ENCODE results near the gene SKAP2.

The SKAP2 gene

DNA sequence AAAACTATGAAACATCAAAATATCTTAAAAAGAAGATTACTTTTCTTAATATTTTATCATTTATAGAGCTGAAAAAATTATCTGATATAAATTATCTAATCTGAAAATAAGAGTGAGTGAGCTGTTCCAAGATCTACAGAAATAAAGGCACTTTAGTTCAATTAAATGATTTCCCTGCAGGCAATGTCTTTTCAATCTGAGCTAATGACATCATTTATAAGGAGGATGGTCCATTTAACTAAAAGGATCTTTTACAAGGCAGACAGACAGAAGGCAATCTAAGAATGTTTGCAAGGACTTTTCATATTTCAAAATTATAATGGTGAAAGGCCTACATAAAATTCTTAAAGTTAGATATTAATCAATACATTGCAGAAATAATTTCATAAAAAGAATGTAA, 71.8 kb downstream of the SKAP2 start:
- peaks cover 2% of the 10 kb centered on the region for H3K4me1 ChIP-seq (ENCODE audit: control insufficient read depth, insufficient read depth, low read length)
- H3K36me3 ChIP-seq (ENCODE audit: control insufficient read depth, insufficient read depth, low read length), result no peaks in the 10 kb centered on the region
- H3K27me3 ChIP-seq (ENCODE audit: control insufficient read depth, insufficient read depth, low read length), result no peaks in the 10 kb centered on the region
- H3K4me3 ChIP-seq (ENCODE audit: low read depth, low read length), result no peak overlapping the region
- H3K9ac ChIP-seq (ENCODE audit: low read depth, low read length), result no peak overlapping the region
- no peaks in the 10 kb centered on the region for H3K9me3 ChIP-seq (ENCODE audit: control insufficient read depth, insufficient read depth, low read length)

DNA sequence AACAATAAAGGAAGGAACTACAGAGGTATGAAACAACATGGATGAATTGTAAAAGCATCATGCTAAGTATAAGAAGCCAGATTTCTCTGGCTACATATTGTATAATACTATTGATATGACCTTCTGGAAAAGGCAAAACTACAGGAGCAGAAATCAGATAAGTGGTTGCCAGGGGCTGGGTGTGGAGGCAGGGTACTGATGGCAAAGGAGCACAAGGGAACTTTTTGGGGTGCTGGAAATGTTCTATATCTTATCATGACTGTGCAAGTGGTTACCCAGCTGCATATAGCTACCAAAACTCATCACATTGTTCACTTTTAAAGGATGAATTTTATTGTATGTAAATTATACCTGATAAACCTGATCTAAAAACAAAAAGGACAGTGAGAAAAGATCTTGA, 72.4 kb downstream of the SKAP2 start:
- H3K27me3 ChIP-seq (ENCODE audit: control insufficient read depth, insufficient read depth, low read length), result no peaks in the 10 kb centered on the region
- H3K4me1 ChIP-seq (ENCODE audit: control insufficient read depth, insufficient read depth, low read length), result peaks cover 2% of the 10 kb centered on the region
- H3K9ac ChIP-seq (ENCODE audit: low read depth, low read length), result no peak overlapping the region
- no peak overlapping the region for H3K4me3 ChIP-seq (ENCODE audit: low read depth, low read length)
- no peaks in the 10 kb centered on the region for H3K9me3 ChIP-seq (ENCODE audit: control insufficient read depth, insufficient read depth, low read length)
- no peaks in the 10 kb centered on the region for H3K36me3 ChIP-seq (ENCODE audit: control insufficient read depth, insufficient read depth, low read length)

DNA sequence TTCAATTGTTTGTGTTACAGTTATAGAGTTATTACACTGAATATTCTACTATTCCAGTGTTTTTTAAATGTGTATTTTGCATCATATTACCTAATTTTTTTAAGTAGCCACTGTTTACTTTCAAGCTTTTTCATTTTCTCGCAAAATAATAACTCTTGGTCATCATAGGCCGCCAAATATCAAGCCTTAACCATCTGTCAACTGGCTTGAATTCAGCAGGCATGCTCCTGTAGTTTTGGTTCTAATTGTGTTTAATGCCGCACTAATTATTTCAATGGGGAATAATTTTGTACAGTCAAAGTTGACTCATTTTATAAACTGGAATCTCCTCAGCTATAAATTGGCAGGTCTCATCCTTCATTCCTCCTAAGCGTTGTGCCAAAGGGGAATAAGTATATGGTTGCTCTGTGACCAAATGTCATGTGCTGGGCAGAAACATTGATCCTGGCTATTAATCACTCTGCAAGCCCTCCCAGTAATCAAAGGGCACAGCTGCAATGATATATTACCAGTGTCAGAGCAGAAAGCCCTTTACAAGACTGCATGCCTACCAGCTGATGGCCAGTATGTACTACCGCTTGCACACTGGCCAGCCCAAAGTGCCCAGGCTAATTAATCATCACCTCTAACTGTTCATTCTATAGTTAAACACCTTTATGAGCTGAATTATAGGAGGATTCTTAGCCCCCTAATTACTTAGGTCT, 74.8 kb downstream of the SKAP2 start:
- no peaks in the 10 kb centered on the region for H3K36me3 ChIP-seq (ENCODE audit: control insufficient read depth, insufficient read depth, low read length)

DNA sequence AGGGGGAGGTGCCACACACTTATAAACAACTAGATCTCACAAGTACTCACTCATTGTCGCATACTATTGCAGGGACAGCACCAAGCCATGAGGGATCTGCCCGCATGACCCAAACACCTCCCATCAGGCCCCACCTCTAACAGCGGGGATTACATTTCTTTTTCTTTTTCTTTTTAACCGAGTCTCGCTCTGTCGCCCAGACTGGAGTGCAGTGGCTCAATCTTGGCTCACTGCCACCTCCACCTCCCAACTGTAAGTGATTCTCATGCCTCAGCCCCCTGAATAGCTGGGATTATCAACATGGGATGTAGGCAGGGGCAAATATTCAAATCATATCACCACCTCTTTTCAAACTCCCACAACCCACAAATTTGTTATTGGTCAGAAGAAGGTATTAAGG, 76.7 kb downstream of the SKAP2 start:
- H3K4me3 ChIP-seq (ENCODE audit: low read depth, low read length), result no peak overlapping the region
- peaks cover 3% of the 10 kb centered on the region for H3K4me1 ChIP-seq (ENCODE audit: control insufficient read depth, insufficient read depth, low read length)
- no peaks in the 10 kb centered on the region for H3K9me3 ChIP-seq (ENCODE audit: control insufficient read depth, insufficient read depth, low read length)
- H3K9ac ChIP-seq (ENCODE audit: low read depth, low read length), result no peak overlapping the region
- H3K36me3 ChIP-seq (ENCODE audit: control insufficient read depth, insufficient read depth, low read length), result no peaks in the 10 kb centered on the region
- H3K27me3 ChIP-seq (ENCODE audit: control insufficient read depth, insufficient read depth, low read length), result no peaks in the 10 kb centered on the region

More for the DNA sequence above, 74.8 kb downstream of the SKAP2 start:
- Histone ChIP-seq H3K27me3 (ENCODE audit: control insufficient read depth, insufficient read depth, low read length) (no peaks in the 10 kb centered on the region), H3K4me3 (ENCODE audit: low read depth, low read length) (no peak overlapping the region), H3K9me3 (ENCODE audit: control insufficient read depth, insufficient read depth, low read length) (no peaks in the 10 kb centered on the region), H3K4me1 (ENCODE audit: control insufficient read depth, insufficient read depth, low read length) (peaks cover 2% of the 10 kb centered on the region), H3K9ac (ENCODE audit: low read depth, low read length) (no peak overlapping the region)

DNA sequence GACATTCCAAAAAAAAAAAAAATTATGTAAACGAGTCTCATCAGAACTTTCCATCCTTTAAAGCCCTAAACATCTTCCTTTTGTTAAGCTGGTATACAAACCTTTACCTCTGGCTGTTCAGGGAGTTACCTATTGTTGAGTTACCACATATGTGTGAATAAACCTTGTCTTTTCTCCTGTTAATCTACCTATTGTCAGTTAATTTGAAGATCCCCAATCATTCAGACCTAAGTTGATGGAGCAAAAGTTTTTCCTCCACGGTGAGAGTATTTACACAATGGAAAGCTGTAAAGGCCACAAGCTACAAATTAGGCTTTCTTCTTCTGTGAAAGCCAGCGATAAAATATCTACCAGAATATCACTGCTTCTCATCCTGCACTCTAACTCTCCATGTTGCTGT, 80.3 kb downstream of the SKAP2 start:
- H3K4me1 ChIP-seq (ENCODE audit: control insufficient read depth, insufficient read depth, low read length), result peaks cover 3% of the 10 kb centered on the region
- H3K4me3 ChIP-seq (ENCODE audit: low read depth, low read length), result no peak overlapping the region
- H3K9me3 ChIP-seq (ENCODE audit: control insufficient read depth, insufficient read depth, low read length), result no peaks in the 10 kb centered on the region
- no peaks in the 10 kb centered on the region for H3K36me3 ChIP-seq (ENCODE audit: control insufficient read depth, insufficient read depth, low read length)
- no peaks in the 10 kb centered on the region for H3K27me3 ChIP-seq (ENCODE audit: control insufficient read depth, insufficient read depth, low read length)
- H3K9ac ChIP-seq (ENCODE audit: low read depth, low read length), result no peak overlapping the region

DNA sequence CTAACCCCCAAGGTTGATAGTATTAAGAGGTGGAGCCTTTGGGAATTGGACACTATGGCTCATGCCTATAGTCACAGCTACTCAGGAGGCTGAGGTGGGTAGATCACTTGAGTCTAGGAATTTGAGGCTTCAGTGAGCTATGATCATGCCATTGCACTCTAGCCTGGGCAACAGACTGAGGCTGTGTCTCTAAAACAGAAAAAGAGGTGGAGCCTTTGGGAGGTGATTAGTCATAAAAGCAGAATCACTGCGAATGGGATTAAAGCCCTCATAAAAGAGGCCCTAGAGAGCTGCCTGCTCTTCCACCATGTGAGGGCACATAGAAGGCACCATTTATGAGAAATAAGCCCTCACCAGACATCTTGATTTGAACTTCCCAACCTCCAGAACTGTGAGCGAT, 81.9 kb downstream of the SKAP2 start:
- Histone ChIP-seq H3K36me3 (ENCODE audit: control insufficient read depth, insufficient read depth, low read length) (no peaks in the 10 kb centered on the region), H3K9me3 (ENCODE audit: control insufficient read depth, insufficient read depth, low read length) (no peaks in the 10 kb centered on the region), H3K27me3 (ENCODE audit: control insufficient read depth, insufficient read depth, low read length) (no peaks in the 10 kb centered on the region), H3K4me3 (ENCODE audit: low read depth, low read length) (no peak overlapping the region), H3K4me1 (ENCODE audit: control insufficient read depth, insufficient read depth, low read length) (peaks cover 3% of the 10 kb centered on the region), H3K9ac (ENCODE audit: low read depth, low read length) (no peak overlapping the region)

DNA sequence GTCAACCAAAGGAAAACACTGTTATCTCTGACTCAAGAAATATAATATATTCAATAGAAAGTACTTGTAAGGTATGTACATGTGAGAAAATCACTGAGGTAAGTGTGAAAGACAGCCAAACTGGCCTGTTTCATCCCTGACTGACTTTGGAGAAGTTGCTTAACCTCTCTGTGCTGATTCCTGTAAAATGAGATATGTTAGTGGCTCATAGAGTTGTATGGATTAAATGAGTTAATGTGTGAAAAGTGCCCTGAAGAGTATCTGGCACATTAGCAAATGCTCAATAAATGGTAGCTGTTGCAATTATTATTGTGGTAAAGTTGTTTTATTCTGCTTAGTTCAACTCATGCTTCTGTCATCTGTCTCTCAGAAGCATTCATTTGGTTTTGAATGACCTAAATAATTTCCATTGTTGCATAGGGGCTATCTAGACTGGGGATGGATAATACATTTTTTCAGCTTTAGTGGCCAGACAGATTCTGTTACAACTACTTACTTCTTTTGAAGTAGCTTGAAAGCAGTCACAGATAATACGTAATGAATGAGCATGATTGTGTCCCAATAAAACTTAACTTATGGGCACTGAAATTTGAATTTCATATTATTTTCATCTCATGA, 84.3 kb downstream of the SKAP2 start:
- H3K36me3 ChIP-seq (ENCODE audit: control insufficient read depth, insufficient read depth, low read length), result no peaks in the 10 kb centered on the region
- H3K9ac ChIP-seq (ENCODE audit: low read depth, low read length), result no peak overlapping the region
- H3K9me3 ChIP-seq (ENCODE audit: control insufficient read depth, insufficient read depth, low read length), result no peaks in the 10 kb centered on the region
- H3K4me3 ChIP-seq (ENCODE audit: low read depth, low read length), result no peak overlapping the region
- H3K4me1 ChIP-seq (ENCODE audit: control insufficient read depth, insufficient read depth, low read length), result peaks cover 3% of the 10 kb centered on the region
- no peaks in the 10 kb centered on the region for H3K27me3 ChIP-seq (ENCODE audit: control insufficient read depth, insufficient read depth, low read length)

DNA sequence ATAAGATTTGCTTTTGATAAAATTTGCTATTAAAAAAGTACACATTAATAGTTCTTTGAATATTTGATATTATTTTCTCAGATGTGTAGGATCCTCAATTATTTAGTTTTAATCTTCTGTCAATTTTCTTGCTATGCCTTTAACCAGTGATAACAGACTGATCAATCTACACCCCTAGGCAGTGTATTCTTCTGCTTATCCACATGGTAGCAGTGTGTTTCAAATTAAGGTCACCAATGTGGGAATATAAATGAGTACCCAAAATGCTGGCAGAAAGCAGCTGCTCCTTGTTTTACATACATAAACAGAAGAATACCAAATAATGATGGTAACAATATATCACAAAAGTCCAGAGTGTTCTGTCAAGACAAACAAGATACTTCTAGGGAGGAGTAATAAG, 87.0 kb downstream of the SKAP2 start:
- H3K27me3 ChIP-seq (ENCODE audit: control insufficient read depth, insufficient read depth, low read length), result no peaks in the 10 kb centered on the region
- no peak overlapping the region for H3K9ac ChIP-seq (ENCODE audit: low read depth, low read length)
- no peaks in the 10 kb centered on the region for H3K9me3 ChIP-seq (ENCODE audit: control insufficient read depth, insufficient read depth, low read length)
- peaks cover 3% of the 10 kb centered on the region for H3K4me1 ChIP-seq (ENCODE audit: control insufficient read depth, insufficient read depth, low read length)
- no peak overlapping the region for H3K4me3 ChIP-seq (ENCODE audit: low read depth, low read length)
- H3K36me3 ChIP-seq (ENCODE audit: control insufficient read depth, insufficient read depth, low read length), result no peaks in the 10 kb centered on the region

DNA sequence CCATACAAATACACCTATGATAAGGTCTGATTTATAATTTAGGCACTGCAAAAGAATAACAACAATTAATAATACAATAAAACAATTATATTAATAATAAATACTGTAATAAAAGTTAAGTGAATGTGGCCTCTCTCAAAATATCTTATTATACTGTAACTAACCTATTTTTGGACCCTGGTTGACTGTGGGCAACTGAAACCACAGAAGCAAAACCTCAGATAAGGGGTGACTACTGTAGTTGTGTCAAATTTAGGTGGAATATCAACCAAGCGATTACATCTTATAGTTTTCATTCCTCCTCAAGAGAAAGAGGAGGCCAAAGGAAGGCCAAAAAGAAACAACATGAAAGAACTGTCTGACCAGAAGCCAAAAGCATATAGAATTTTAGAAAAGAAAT, 103.9 kb downstream of the SKAP2 start:
- H3K9ac ChIP-seq (ENCODE audit: low read depth, low read length), result no peak overlapping the region
- no peaks in the 10 kb centered on the region for H3K9me3 ChIP-seq (ENCODE audit: control insufficient read depth, insufficient read depth, low read length)
- no peaks in the 10 kb centered on the region for H3K36me3 ChIP-seq (ENCODE audit: control insufficient read depth, insufficient read depth, low read length)
- H3K4me3 ChIP-seq (ENCODE audit: low read depth, low read length), result no peak overlapping the region
- H3K4me1 ChIP-seq (ENCODE audit: control insufficient read depth, insufficient read depth, low read length), result no peaks in the 10 kb centered on the region
- no peaks in the 10 kb centered on the region for H3K27me3 ChIP-seq (ENCODE audit: control insufficient read depth, insufficient read depth, low read length)

DNA sequence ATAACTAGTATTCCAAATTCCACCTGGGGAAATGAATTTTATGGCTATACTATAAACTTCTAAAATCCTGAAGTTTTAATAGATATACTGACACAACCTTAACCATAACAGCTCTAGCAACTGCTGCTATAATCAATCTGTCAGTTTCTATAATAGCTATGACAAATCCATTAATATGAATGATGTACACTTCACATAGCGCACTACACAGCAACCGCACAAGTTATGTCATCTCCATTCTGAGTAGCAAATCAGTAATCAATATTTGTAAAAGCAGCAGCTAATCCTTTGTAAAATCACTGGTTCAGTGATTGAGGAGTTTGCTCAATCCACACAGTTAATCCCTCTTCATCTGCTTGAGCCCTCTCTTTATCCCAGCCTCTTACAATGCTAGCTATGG, 105.3 kb downstream of the SKAP2 start:
- Histone ChIP-seq H3K36me3 (ENCODE audit: control insufficient read depth, insufficient read depth, low read length) (no peaks in the 10 kb centered on the region), H3K4me1 (ENCODE audit: control insufficient read depth, insufficient read depth, low read length) (no peaks in the 10 kb centered on the region), H3K9ac (ENCODE audit: low read depth, low read length) (no peak overlapping the region), H3K27me3 (ENCODE audit: control insufficient read depth, insufficient read depth, low read length) (no peaks in the 10 kb centered on the region), H3K4me3 (ENCODE audit: low read depth, low read length) (no peak overlapping the region), H3K9me3 (ENCODE audit: control insufficient read depth, insufficient read depth, low read length) (no peaks in the 10 kb centered on the region)

DNA sequence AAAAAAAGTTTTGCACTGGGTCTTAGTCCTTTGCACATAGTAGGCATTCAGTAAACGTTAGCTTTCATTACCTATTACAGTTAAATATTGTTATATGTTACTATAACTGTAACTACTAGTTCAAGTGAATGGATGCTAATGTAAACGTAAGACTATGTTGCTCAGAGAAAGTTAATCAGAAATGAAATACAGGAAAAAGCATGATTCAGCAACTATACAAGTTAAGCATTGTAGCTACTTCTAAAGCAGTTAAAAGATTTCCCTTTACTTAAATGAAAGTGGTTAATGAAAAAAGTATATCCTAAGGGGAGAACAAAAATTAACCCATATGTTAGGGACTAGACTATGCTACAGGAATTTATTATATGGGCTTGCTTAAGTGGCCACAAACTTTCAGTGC, 121.2 kb downstream of the SKAP2 start:
- Histone ChIP-seq H3K36me3 (ENCODE audit: control insufficient read depth, insufficient read depth, low read length) (no peaks in the 10 kb centered on the region), H3K9me3 (ENCODE audit: control insufficient read depth, insufficient read depth, low read length) (no peaks in the 10 kb centered on the region), H3K27me3 (ENCODE audit: control insufficient read depth, insufficient read depth, low read length) (no peaks in the 10 kb centered on the region), H3K9ac (ENCODE audit: low read depth, low read length) (no peak overlapping the region), H3K4me1 (ENCODE audit: control insufficient read depth, insufficient read depth, low read length) (no peaks in the 10 kb centered on the region), H3K4me3 (ENCODE audit: low read depth, low read length) (no peak overlapping the region)

DNA sequence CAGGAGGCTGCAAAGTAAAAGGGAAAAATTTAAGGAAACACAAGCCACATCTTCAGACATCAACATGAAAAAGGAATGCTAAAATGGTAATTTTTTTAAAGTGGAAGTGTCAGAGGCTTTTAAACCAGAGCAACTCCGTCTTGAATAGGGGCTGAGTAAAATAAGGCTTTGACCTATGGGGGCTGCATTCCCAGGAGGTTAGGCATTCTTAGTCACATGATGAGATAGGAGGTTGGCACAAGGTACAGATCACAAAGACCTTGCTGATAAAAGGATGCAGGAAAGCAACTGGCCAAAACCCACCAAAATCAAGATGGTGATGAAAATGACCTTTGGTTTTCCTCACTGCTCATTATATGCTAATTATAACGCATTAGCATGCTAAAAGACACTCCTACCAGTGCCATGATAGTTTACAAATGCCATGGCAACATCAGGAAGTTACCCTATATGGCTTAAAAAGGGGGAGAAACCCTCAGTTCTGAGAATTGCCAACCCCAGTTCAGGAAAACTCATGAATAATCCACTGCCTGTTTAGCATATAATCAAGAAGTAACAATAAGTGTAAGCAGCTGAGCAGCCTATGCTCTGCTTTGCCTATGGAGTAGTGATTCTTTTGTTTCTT, 128.3 kb downstream of the SKAP2 start:
- Histone ChIP-seq H3K4me1 (ENCODE audit: control insufficient read depth, insufficient read depth, low read length) (peaks cover 16% of the 10 kb centered on the region), H3K9ac (ENCODE audit: low read depth, low read length) (no peak overlapping the region), H3K27me3 (ENCODE audit: control insufficient read depth, insufficient read depth, low read length) (no peaks in the 10 kb centered on the region), H3K9me3 (ENCODE audit: control insufficient read depth, insufficient read depth, low read length) (no peaks in the 10 kb centered on the region), H3K4me3 (ENCODE audit: low read depth, low read length) (no peak overlapping the region), H3K36me3 (ENCODE audit: control insufficient read depth, insufficient read depth, low read length) (no peaks in the 10 kb centered on the region)

All from iPS-15b (cell line).